MCF 10A (cell line): ENCODE measurements around the gene EDN2. TPM values are rescaled to one million over a fixed set of nuclear protein-coding genes. Genes with fewer than 3 reads are reported as not detected.
A peak's percentile ranks its signal among the peaks of the same experiment; 100 is the strongest.

Experiments
- BruUV-seq: library from RNA; stranded (reverse); fragments of 400-500 nt; replicated peaks from 2 replicates; lab custom pipeline; 2021; lab: Mats Ljungman, UMichigan
- CTCF ChIA-PET: fragments of 300-600 bp; sonication (Branson Sonifier 250); formaldehyde crosslinking; extraction: SDS; loops from one replicate; lab custom pipeline; 2021; ENCODE audit warnings: antibody characterized with exemption, inconsistent platforms; lab: Yijun Ruan, JAX
- POLR2A ChIA-PET: fragments of 300-600, 350-650 bp; sonication (Branson Sonifier 250); formaldehyde crosslinking; extraction: SDS; loops from one replicate; lab custom pipeline; 2020; ENCODE audit warnings: antibody characterized with exemption, inconsistent platforms; lab: Yijun Ruan, JAX
- DNase-seq: peaks from one replicate; pipeline ENCODE4 v3.0.0-alpha.2; 2018; ENCODE audit not compliant: unreplicated experiment
- H3K27ac Mint-ChIP-seq: one replicate; pipeline ENCODE4 v1.8.0; 2022; ENCODE audit warnings: mild to moderate bottlenecking, low read depth, mixed read lengths; ENCODE audit not compliant: unreplicated experiment
- H3K27me3 Mint-ChIP-seq: one replicate; pipeline ENCODE4 v1.8.0; 2022; ENCODE audit warnings: mixed read lengths; ENCODE audit not compliant: insufficient read depth, unreplicated experiment
- H3K36me3 Mint-ChIP-seq: one replicate; pipeline ENCODE4 v1.8.0; 2022; ENCODE audit warnings: mild to moderate bottlenecking, moderate library complexity, mixed read lengths; ENCODE audit not compliant: insufficient read depth, unreplicated experiment
- H3K4me1 Mint-ChIP-seq: one replicate; pipeline ENCODE4 v1.8.0; 2022; ENCODE audit warnings: mixed read lengths; ENCODE audit not compliant: insufficient read depth, unreplicated experiment
- H3K4me3 Mint-ChIP-seq: one replicate; pipeline ENCODE4 v1.8.0; 2022; ENCODE audit warnings: mild to moderate bottlenecking, moderate library complexity, mixed read lengths; ENCODE audit not compliant: unreplicated experiment
- H3K9me3 Mint-ChIP-seq: one replicate; pipeline ENCODE4 v1.8.0; 2022; ENCODE audit warnings: mixed read lengths; ENCODE audit not compliant: unreplicated experiment
- CTCF ChIP-seq: fragments of 200-600 bp; IDR thresholded peaks from one replicate; pipeline ENCODE4 v1.8.0; 2022; ENCODE audit warnings: antibody characterized with exemption, mild to moderate bottlenecking; ENCODE audit not compliant: unreplicated experiment
- intact Hi-C: fragments of 100-400 bp; cut with micrococcal nuclease; formaldehyde crosslinking; loops from 2 replicates; pipeline ENCODE4 v1.14.1; 2022
- total RNA-seq: library from RNA; stranded (reverse); gene quantifications from 2 replicates; pipeline ENCODE4 v1.2.3, GENCODE V29; 2022

The EDN2 gene
- total RNA-seq, 1 experiment from 2014 or later, result 0.58 TPM

- DNase-seq, result no peak
Observed at GRCh38 chr1:41492341-41492848, 7.9 kb upstream of the EDN2 start.

GRCh38 chr1:41490911-41491310, 6.4 kb upstream of the EDN2 start:
- H3K9me3 Mint-ChIP-seq, result peaks cover 11% of the 10 kb centered on the region
- POLR2A ChIA-PET, result interaction anchor here (1.5 to 10.0 kb wide), 2 partner anchors 8 to 16 kb away, joined by 3 to 87 read pairs; partner anchors contain the start of gene EDN2
- TF ChIP-seq CTCF, result no peak
- H3K27ac Mint-ChIP-seq, result no peak overlapping the region
- no TSS peak for BruUV-seq
- intact Hi-C loops, result loop anchor here (10.0 kb wide), 1 partner anchor 1194 kb away; the partner anchor contains the start of gene YBX1
- no peaks in the 10 kb centered on the region for H3K27me3 Mint-ChIP-seq
- no peak overlapping the region for H3K4me3 Mint-ChIP-seq
- DNase-seq, result no peak
- H3K36me3 Mint-ChIP-seq, result no peaks in the 10 kb centered on the region
- CTCF ChIA-PET, result interaction anchor here (0.6 to 2.8 kb wide), 5 partner anchors 8 to 85 kb away, joined by 3 to 26 read pairs (median 4); partner anchors contain the start of gene EDN2
- peaks cover 33% of the 10 kb centered on the region for H3K4me1 Mint-ChIP-seq

More at GRCh38 chr1:41492341-41492848, 7.9 kb upstream of the EDN2 start:
- TSS peak; percentile 23 for BruUV-seq
- Mint-ChIP-seq H3K36me3 (no peaks in the 10 kb centered on the region), H3K4me3 (no peak overlapping the region), H3K27me3 (no peaks in the 10 kb centered on the region), H3K9me3 (peaks cover 11% of the 10 kb centered on the region), H3K4me1 (peaks cover 30% of the 10 kb centered on the region), H3K27ac (no peak overlapping the region)
- intact Hi-C loops, result loop anchor here (10.0 kb wide), 1 partner anchor 1192 kb away; the partner anchor contains the start of gene YBX1
- ChIA-PET CTCF (interaction anchor here (0.6 to 2.8 kb wide), 11 partner anchors 10 to 175 kb away, joined by 3 to 26 read pairs (median 3); partner anchors contain the start of gene EDN2), POLR2A (interaction anchor here (1.4 to 10.0 kb wide), 3 partner anchors 9 to 22 kb away, joined by 4 to 87 read pairs (median 8); partner anchors contain the start of gene EDN2)
- peak; percentile 60 for TF ChIP-seq CTCF

- no peaks in the 10 kb centered on the region for H3K36me3 Mint-ChIP-seq
- H3K27me3 Mint-ChIP-seq, result no peaks in the 10 kb centered on the region
- DNase-seq, result no peak
- no TSS peak for BruUV-seq
- CTCF ChIA-PET, result interaction anchor here (0.5 kb wide), 1 partner anchor 16 kb away, joined by 3 read pairs; no protein-coding TSS in a partner anchor
- H3K4me3 Mint-ChIP-seq, result no peak overlapping the region
- intact Hi-C loops, result no loop called here
- peaks cover 28% of the 10 kb centered on the region for H3K4me1 Mint-ChIP-seq
- no peak overlapping the region for H3K27ac Mint-ChIP-seq
- H3K9me3 Mint-ChIP-seq, result peaks cover 11% of the 10 kb centered on the region
- POLR2A ChIA-PET, result interaction anchor here (1.5 kb wide), 1 partner anchor 15 kb away, joined by 3 read pairs; no protein-coding TSS in a partner anchor
- no peak for TF ChIP-seq CTCF
Observed at GRCh38 chr1:41489561-41489960, 5.1 kb upstream of the EDN2 start.
